AG09309 (cell line): ENCODE measurements around the gene GJD4.

Source experiments
- DNase-seq: peaks from one replicate; pipeline ENCODE4 v3.0.0-alpha.2; 2010; ENCODE audit warnings: low read depth
- H3K4me3 ChIP-seq: 2 replicates; pipeline ENCODE4 v1.5.1; 2011; ENCODE audit warnings: mild to moderate bottlenecking, low read depth, low read length, moderate library complexity; ENCODE audit not compliant: control insufficient read depth
- TF ChIP-seq, protein P1 (sequence below): IDR thresholded peaks from 2 replicates; pipeline ENCODE4 v1.5.1; 2011; ENCODE audit warnings: mild to moderate bottlenecking, low read depth, low read length, inconsistent platforms; ENCODE audit not compliant: insufficient read depth, control insufficient read depth; ENCODE audit errors: missing control alignments

GJD4 gene

DNA sequence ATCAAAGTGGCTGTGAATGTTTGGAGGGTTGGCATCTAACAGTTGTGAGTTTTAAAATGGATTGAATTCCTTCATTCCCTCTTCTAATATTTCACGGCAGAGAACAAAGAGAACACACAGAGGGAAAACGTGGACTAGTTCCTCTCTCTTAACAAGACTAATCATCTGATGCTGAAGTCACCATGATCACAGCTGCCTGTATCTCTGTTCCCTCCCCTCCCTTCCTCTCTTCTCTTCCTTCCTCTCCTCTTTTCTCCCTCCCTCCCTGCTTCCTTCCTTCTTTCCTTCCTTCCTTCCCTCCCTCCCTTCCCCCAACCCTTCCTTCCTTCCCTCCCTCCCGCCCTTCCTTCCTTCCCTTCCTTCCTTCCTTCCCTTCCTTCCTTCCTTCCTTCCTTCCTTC lies 10.0 kb upstream of the GJD4 start:
- TF ChIP-seq, protein P1, sequence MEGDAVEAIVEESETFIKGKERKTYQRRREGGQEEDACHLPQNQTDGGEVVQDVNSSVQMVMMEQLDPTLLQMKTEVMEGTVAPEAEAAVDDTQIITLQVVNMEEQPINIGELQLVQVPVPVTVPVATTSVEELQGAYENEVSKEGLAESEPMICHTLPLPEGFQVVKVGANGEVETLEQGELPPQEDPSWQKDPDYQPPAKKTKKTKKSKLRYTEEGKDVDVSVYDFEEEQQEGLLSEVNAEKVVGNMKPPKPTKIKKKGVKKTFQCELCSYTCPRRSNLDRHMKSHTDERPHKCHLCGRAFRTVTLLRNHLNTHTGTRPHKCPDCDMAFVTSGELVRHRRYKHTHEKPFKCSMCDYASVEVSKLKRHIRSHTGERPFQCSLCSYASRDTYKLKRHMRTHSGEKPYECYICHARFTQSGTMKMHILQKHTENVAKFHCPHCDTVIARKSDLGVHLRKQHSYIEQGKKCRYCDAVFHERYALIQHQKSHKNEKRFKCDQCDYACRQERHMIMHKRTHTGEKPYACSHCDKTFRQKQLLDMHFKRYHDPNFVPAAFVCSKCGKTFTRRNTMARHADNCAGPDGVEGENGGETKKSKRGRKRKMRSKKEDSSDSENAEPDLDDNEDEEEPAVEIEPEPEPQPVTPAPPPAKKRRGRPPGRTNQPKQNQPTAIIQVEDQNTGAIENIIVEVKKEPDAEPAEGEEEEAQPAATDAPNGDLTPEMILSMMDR: no peak
- no peak overlapping the region for H3K4me3 ChIP-seq
- no peak for DNase-seq

DNA sequence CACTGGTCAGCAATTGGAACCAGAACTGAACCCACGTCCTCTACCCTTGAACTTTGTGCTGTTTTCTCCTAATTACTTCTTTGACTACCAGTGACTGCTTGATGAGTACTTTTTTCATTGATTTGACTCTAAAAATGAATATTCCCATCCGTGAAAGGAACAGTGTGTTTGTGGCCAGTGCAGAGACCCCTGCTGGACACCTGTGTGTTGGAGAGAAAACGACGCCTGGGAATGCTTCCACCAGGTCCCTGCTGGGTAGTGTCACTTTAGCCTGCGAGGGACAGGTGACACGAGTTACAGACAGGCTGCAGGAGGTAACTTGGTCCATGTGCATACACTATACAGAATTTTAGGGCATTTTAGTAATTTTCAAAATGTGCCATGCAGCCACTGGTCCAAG lies 6.8 kb upstream of the GJD4 start:
- H3K4me3 ChIP-seq: no peak overlapping the region
- no peak for DNase-seq
- TF ChIP-seq, protein P1: peak; percentile 54

DNA sequence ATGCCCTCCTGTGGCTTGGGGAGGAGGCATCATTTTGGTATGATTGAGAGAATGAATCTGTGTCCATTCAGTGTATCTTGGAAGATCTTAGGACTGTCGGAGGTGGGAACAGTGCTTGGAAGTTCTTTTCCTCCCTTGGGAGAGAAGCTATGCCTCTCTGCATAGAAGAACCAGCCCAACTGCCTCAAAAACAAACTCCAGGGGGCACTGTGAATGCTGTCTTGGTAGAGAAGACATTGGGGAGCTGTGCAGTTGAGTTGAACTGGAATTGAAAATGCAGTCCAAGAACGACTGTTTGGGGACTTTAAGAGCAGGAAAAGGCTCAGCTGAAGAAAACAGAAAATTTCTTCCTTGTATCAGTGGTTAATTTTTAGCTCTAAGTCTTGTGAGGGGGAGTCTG lies 4.9 kb upstream of the GJD4 start:
- TF ChIP-seq, protein P1: peak; percentile 37
- DNase-seq: no peak
- no peak overlapping the region for H3K4me3 ChIP-seq

DNA sequence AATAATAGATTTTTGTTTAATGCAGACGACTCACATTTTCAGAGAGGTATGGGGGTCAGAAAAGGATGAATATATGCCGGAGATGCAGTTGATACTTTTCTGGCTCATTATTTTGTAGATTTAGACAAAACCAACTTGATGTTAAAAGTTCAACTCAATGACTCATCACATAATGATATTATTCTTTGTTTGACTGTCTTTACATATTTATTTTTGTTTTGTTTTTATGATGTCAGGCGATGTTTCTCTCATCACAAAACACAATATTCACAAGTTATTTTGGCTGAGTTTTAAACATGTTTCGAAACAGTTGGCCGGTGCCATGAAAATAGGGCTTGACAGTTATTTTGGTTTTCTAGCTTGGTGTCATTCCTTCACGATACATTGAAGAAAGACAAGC lies 1.3 kb downstream of the GJD4 start:
- TF ChIP-seq, protein P1: no peak
- H3K4me3 ChIP-seq: no peak overlapping the region
- no peak for DNase-seq

DNA sequence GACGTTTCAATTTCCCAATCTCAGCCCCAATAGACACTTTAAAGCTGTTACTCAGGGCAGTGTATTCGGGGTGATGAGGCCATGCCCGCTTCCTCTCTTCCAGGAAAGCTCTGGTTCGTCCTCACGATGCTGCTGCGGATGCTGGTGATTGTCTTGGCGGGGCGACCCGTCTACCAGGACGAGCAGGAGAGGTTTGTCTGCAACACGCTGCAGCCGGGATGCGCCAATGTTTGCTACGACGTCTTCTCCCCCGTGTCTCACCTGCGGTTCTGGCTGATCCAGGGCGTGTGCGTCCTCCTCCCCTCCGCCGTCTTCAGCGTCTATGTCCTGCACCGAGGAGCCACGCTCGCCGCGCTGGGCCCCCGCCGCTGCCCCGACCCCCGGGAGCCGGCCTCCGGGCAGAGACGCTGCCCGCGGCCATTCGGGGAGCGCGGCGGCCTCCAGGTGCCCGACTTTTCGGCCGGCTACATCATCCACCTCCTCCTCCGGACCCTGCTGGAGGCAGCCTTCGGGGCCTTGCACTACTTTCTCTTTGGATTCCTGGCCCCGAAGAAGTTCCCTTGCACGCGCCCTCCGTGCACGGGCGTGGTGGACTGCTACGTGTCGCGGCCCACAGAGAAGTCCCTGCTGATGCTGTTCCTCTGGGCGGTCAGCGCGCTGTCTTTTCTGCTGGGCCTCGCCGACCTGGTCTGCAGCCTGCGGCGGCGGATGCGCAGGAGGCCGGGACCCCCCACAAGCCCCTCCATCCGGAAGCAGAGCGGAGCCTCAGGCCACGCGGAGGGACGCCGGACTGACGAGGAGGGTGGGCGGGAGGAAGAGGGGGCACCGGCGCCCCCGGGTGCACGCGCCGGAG lies 2.6 kb downstream of the GJD4 start:
- TF ChIP-seq, protein P1: no peak
- H3K4me3 ChIP-seq: peak overlapping the region; percentile 41

DNA sequence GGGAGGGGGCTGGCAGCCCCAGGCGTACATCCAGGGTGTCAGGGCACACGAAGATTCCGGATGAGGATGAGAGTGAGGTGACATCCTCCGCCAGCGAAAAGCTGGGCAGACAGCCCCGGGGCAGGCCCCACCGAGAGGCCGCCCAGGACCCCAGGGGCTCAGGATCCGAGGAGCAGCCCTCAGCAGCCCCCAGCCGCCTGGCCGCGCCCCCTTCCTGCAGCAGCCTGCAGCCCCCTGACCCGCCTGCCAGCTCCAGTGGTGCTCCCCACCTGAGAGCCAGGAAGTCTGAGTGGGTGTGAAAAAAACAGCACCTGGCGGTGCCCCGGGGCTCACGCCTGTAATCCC lies 3.2 kb downstream of the GJD4 start:
- TF ChIP-seq, protein P1: no peak
- no peak overlapping the region; the same call in 1 of the 2 replicates for H3K4me3 ChIP-seq
- no peak for DNase-seq

More for the DNA sequence above, 2.6 kb downstream of the GJD4 start:
- DNase-seq: no peak
